Panc1 (cell line): ENCODE data around the gene SLX4IP. TPM values are rescaled to one million over a fixed set of nuclear protein-coding genes. Genes with fewer than 3 reads are reported as not detected.

Source experiments
- ATAC-seq: fragments of 200-7000 bp; cut with Tn5 transposase; 2 replicates; pipeline ENCODE4 v1.9.1; 2020; ENCODE audit warnings: mild to moderate bottlenecking, moderate library complexity
- BruUV-seq: library from RNA; stranded (reverse); fragments of 400-500 nt; replicated peaks from 2 replicates; lab custom pipeline; 2021; lab: Mats Ljungman, UMichigan
- CTCF ChIA-PET: fragments of 300-600 bp; sonication (Branson Sonifier 250); formaldehyde crosslinking; loops from one replicate; lab custom pipeline; 2022; ENCODE audit warnings: antibody characterized with exemption; lab: Charles Lee
- POLR2A ChIA-PET: fragments of 300-600 bp; sonication (Branson Sonifier 250); formaldehyde crosslinking; loops from one replicate; lab custom pipeline; 2022; ENCODE audit warnings: antibody characterized with exemption; lab: Charles Lee
- DNase-seq: peaks from one replicate; pipeline ENCODE4 v3.0.0-alpha.2; 2010; ENCODE audit warnings: low read depth, low spot score
- H3K27ac ChIP-seq: 2 replicates; pipeline ENCODE4 v1.5.1; 2011; ENCODE audit warnings: mild to moderate bottlenecking, low read length, inconsistent platforms
- H3K27me3 ChIP-seq: fragments of 200-500 bp; sonication (Bioruptor generic); 2 replicates; pipeline ENCODE4 v1.6.0; 2014; ENCODE audit warnings: low read length, inconsistent platforms; ENCODE audit not compliant: control insufficient read depth, insufficient read depth
- H3K36me3 ChIP-seq: fragments of 200-500 bp; sonication (Bioruptor generic); 2 replicates; pipeline ENCODE4 v1.5.1; 2014; ENCODE audit warnings: inconsistent platforms, mild to moderate bottlenecking, low read length, moderate library complexity; ENCODE audit not compliant: control insufficient read depth, insufficient read depth
- H3K4me1 ChIP-seq: 2 replicates; pipeline ENCODE4 v1.5.1; 2011; ENCODE audit warnings: inconsistent platforms, mild to moderate bottlenecking, low read length, moderate library complexity; ENCODE audit not compliant: control insufficient read depth, insufficient read depth
- H3K4me3 ChIP-seq, 2 experiments: 2 replicates each; pipeline ENCODE4 v1.5.1; 2011 to 2012; ENCODE audit warnings: low read depth in 2 of 2, low read length in 2 of 2, mild to moderate bottlenecking in 2 of 2, inconsistent platforms in 1 of 2, moderate library complexity in 1 of 2
- H3K9me3 ChIP-seq: fragments of 200-500 bp; sonication (Bioruptor generic); 2 replicates; pipeline ENCODE4 v1.5.1; 2014; ENCODE audit warnings: low read depth, mild to moderate bottlenecking, inconsistent platforms, low read length, moderate library complexity; ENCODE audit not compliant: control insufficient read depth, insufficient read depth
- POLR2AphosphoS5 ChIP-seq: IDR thresholded peaks from 2 replicates; pipeline ENCODE4 v1.6.1; 2012; ENCODE audit warnings: mild to moderate bottlenecking, low read depth, low read length, moderate library complexity
- SIN3A ChIP-seq: IDR thresholded peaks from 2 replicates; pipeline ENCODE4 v1.6.1; 2012; ENCODE audit warnings: low read depth, mild to moderate bottlenecking, low read length, moderate library complexity, borderline replicate concordance; ENCODE audit not compliant: insufficient read depth
- TCF7L2 ChIP-seq: IDR thresholded peaks from 2 replicates; pipeline ENCODE4 v1.6.1; 2011; ENCODE audit warnings: mild to moderate bottlenecking, low read depth, low read length, inconsistent platforms
- in situ Hi-C: cut with HindIII; loops from 2 replicates; pipeline ENCODE4 v1.10.0; 2016; ENCODE audit warnings: low sequenced_read_pairs, low pct_unique_long_range_greater_than_20kb
- intact Hi-C: fragments of 100-400 bp; cut with micrococcal nuclease; formaldehyde crosslinking; loops from one replicate; pipeline ENCODE4 v1.10.0; 2022; ENCODE audit not compliant: unreplicated experiment
- total RNA-seq: library from RNA; stranded (reverse); gene quantifications from one replicate; pipeline ENCODE4 v1.2.1, GENCODE V29; 2021; ENCODE audit not compliant: unreplicated experiment
- TF ChIP-seq, protein P1 (sequence below), 2 experiments: IDR thresholded peaks; 2 replicates each; pipeline ENCODE4 v1.6.1; 2011 to 2012; ENCODE audit warnings: low read depth in 2 of 2, control low read depth in 1 of 2, low read length in 1 of 2, mild to moderate bottlenecking in 1 of 2, moderate library complexity in 1 of 2; ENCODE audit not compliant: insufficient read depth in 1 of 2
- TF ChIP-seq, protein P2 (sequence below): fragments of 450-650 bp; IDR thresholded peaks from 2 replicates; pipeline ENCODE4 v1.5.1; 2017; ENCODE audit warnings: mild to moderate bottlenecking

SLX4IP gene
- total RNA-seq, 1 experiment from 2014 or later = 5.4 TPM

- Histone ChIP-seq H3K4me3 (peak overlapping the region in 1 of 2 experiments; percentile 21; a peak in 2 of 4 replicates), H3K36me3 (no peaks in the 10 kb centered on the region), H3K9me3 (no peaks in the 10 kb centered on the region; the same call in 1 of the 2 replicates), H3K4me1 (peaks cover 17% of the 10 kb centered on the region), H3K27me3 (no peaks in the 10 kb centered on the region), H3K27ac (peak overlapping the region; percentile 52; the same call in 1 of the 2 replicates)
- intact Hi-C loops = no loop called here
- POLR2A ChIA-PET = no interaction called here
- ATAC-seq (peak; percentile 95), DNase-seq (peak; percentile 89)
- TF ChIP-seq POLR2AphosphoS5 = no peak
- TF ChIP-seq SIN3A = no peak
- no peak for TF ChIP-seq TCF7L2
- TF ChIP-seq, protein P1, sequence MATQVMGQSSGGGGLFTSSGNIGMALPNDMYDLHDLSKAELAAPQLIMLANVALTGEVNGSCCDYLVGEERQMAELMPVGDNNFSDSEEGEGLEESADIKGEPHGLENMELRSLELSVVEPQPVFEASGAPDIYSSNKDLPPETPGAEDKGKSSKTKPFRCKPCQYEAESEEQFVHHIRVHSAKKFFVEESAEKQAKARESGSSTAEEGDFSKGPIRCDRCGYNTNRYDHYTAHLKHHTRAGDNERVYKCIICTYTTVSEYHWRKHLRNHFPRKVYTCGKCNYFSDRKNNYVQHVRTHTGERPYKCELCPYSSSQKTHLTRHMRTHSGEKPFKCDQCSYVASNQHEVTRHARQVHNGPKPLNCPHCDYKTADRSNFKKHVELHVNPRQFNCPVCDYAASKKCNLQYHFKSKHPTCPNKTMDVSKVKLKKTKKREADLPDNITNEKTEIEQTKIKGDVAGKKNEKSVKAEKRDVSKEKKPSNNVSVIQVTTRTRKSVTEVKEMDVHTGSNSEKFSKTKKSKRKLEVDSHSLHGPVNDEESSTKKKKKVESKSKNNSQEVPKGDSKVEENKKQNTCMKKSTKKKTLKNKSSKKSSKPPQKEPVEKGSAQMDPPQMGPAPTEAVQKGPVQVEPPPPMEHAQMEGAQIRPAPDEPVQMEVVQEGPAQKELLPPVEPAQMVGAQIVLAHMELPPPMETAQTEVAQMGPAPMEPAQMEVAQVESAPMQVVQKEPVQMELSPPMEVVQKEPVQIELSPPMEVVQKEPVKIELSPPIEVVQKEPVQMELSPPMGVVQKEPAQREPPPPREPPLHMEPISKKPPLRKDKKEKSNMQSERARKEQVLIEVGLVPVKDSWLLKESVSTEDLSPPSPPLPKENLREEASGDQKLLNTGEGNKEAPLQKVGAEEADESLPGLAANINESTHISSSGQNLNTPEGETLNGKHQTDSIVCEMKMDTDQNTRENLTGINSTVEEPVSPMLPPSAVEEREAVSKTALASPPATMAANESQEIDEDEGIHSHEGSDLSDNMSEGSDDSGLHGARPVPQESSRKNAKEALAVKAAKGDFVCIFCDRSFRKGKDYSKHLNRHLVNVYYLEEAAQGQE (IDR thresholded peaks at IDR 0.05; ENCODE audit: insufficient read depth in 1 of 2, low read depth in 2 of 2, low read length in 1 of 2) = no peak
- TF ChIP-seq, protein P2, sequence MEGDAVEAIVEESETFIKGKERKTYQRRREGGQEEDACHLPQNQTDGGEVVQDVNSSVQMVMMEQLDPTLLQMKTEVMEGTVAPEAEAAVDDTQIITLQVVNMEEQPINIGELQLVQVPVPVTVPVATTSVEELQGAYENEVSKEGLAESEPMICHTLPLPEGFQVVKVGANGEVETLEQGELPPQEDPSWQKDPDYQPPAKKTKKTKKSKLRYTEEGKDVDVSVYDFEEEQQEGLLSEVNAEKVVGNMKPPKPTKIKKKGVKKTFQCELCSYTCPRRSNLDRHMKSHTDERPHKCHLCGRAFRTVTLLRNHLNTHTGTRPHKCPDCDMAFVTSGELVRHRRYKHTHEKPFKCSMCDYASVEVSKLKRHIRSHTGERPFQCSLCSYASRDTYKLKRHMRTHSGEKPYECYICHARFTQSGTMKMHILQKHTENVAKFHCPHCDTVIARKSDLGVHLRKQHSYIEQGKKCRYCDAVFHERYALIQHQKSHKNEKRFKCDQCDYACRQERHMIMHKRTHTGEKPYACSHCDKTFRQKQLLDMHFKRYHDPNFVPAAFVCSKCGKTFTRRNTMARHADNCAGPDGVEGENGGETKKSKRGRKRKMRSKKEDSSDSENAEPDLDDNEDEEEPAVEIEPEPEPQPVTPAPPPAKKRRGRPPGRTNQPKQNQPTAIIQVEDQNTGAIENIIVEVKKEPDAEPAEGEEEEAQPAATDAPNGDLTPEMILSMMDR = no peak
- CTCF ChIA-PET = interaction anchor here (0.5 kb wide), 1 partner anchor 70 kb away, joined by 4 read pairs; no protein-coding TSS in a partner anchor
- no TSS peak for BruUV-seq
- in situ Hi-C loops = no loop called here
Observed at GRCh38 chr20:10603971-10604864, 169.1 kb downstream of the SLX4IP start.

GRCh38 chr20:10604865-10605440 is 169.8 kb downstream of the SLX4IP start:
- Histone ChIP-seq H3K36me3 (no peaks in the 10 kb centered on the region), H3K4me1 (peaks cover 17% of the 10 kb centered on the region), H3K4me3 (no peak overlapping the region), H3K9me3 (no peaks in the 10 kb centered on the region; the same call in 1 of the 2 replicates), H3K27me3 (no peaks in the 10 kb centered on the region), H3K27ac (0 out of 2 replicates have a peak overlapping the region, but pooled peaks have one; percentile 26)
- no peak for DNase-seq
- ATAC-seq = no peak
- POLR2A ChIA-PET = no interaction called here
- CTCF ChIA-PET = interaction anchor here (0.6 kb wide), 1 partner anchor 69 kb away, joined by 3 read pairs; the partner anchor contains the start of gene JAG1
- intact Hi-C loops (no loop called here), in situ Hi-C loops (no loop called here)
- BruUV-seq = no TSS peak
- TF ChIP-seq, protein P1 (IDR thresholded peaks at IDR 0.05; ENCODE audit: insufficient read depth in 1 of 2, low read depth in 2 of 2, low read length in 1 of 2) = no peak
- TF ChIP-seq TCF7L2 (no peak), SIN3A (no peak)
- TF ChIP-seq, protein P2 = no peak
